Subcutaneous adipose tissue (tissue), 4 donors: Measurements from ENCODE around the gene AGER. TPM values are rescaled to one million over a fixed set of nuclear protein-coding genes. Genes with fewer than 3 reads are reported as not detected.

ENCODE experiments used
- total RNA-seq, 4 donors: library from RNA; depleted of rRNA; stranded (reverse); fragments of >200 nt; gene quantifications; one replicate each; pipeline ENCODE4 v1.1.0, GENCODE V29; 2016
- TF ChIP-seq, protein P1 (sequence below): fragments of 450-650 bp; IDR thresholded peaks from one replicate; pipeline ENCODE4 v1.5.1; 2016; ENCODE audit warnings: low read depth, mild to moderate bottlenecking, control low read depth, antibody characterized with exemption, moderate library complexity

Gene AGER
- total RNA-seq, 4 donors from 2014 or later, result 2.4 to 5.5 (median 2.8) TPM

DNA sequence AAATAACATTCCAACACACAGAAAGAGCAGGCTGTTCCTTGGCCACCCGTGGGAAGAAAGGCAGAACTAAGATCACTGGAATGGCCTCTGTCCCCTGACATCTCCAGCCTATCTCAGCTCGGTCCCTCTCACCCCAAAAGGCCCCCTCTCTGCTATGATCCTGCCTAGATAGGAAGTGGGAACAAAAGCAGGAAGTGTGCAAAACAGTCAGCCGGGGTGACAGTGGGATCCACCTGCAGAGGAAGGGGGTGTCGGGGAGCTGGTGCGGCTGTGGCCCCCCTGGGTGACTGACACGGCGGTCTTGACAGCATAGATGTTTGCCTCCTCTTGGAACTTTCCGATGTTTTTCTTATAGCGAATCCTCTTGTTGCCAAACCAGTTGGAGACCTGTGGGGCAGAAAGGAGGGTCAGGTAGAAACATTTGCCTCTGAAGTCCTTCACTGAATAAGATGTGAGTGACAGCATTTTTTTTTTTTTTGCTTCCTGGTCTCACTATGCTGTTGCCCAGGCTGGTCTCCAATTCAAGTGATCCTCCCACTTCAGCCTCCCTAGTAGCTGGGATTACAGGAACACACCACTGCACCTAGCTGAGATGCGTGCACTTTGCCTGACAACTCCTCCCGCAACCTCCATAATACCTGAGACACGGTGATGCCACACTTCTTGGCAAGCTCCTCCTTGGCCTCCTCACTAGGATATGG is 3.1 kb upstream of the AGER start:
- TF ChIP-seq, protein P1, sequence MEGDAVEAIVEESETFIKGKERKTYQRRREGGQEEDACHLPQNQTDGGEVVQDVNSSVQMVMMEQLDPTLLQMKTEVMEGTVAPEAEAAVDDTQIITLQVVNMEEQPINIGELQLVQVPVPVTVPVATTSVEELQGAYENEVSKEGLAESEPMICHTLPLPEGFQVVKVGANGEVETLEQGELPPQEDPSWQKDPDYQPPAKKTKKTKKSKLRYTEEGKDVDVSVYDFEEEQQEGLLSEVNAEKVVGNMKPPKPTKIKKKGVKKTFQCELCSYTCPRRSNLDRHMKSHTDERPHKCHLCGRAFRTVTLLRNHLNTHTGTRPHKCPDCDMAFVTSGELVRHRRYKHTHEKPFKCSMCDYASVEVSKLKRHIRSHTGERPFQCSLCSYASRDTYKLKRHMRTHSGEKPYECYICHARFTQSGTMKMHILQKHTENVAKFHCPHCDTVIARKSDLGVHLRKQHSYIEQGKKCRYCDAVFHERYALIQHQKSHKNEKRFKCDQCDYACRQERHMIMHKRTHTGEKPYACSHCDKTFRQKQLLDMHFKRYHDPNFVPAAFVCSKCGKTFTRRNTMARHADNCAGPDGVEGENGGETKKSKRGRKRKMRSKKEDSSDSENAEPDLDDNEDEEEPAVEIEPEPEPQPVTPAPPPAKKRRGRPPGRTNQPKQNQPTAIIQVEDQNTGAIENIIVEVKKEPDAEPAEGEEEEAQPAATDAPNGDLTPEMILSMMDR, result no peak

DNA sequence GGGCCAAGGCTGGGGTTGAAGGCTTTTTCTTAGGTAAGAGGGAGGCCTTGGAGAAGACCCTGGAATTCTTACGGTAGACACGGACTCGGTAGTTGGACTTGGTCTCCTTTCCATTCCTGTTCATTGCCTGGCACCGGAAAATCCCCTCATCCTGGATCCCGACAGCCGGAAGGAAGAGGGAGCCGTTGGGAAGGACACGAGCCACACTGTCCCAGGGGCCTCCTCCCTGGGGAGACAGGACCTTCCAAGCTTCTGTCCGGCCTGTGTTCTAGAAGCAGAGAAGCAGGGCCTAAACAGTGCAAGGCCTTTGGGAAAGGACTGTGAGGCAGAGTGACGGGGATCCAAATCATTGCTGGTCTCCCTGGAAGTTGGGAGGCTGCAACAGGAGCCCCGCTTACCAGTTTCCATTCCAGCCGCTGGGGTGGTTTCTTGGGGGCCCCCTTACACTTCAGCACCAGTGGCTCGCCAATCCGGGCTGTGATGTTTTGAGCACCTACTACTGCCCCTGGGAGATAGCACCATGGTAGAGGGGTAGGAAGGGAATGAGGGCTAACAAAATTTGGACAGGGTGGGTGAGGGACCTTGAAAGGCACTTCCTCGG is 470 bp downstream of the AGER start:
- TF ChIP-seq, protein P1, result no peak

DNA sequence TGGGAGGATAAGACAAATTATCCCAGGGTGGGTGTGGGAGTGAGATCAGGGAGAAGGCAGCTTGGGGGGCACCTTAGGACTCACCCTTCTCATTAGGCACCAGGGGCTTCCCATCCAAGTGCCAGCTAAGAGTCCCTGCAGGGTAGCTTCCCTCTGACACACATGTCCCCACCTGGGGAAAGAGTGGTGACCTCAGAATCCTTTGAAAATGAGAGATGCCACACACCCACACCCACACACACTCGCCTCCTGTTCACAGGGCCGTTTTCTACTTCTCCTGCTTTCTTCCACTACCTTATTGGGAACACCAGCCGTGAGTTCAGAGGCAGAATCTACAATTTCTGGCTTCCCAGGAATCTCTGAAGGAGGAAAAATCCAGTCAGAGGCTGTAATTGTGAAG is 1.0 kb downstream of the AGER start:
- TF ChIP-seq, protein P1, result no peak

DNA sequence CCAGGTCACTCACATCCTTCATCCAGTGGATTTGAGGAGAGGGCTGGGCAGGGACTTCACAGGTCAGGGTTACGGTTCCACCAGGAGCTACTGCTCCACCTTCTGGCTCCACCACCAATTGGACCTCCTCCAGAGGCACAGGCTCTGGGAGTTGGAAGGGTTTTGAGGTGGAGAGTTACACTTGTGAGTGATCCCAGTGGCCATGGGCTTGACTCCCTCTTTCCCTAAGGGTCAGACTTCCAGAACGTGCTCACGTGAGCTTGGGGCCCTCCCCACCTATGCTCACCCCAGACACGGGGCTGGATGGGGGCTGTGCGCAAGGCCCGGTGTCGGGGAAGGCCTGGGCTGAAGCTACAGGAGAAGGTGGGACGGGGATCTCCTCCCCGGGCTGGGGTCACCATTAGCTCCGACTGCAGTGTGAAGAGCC is 1.5 kb downstream of the AGER start:
- TF ChIP-seq, protein P1, result no peak

DNA sequence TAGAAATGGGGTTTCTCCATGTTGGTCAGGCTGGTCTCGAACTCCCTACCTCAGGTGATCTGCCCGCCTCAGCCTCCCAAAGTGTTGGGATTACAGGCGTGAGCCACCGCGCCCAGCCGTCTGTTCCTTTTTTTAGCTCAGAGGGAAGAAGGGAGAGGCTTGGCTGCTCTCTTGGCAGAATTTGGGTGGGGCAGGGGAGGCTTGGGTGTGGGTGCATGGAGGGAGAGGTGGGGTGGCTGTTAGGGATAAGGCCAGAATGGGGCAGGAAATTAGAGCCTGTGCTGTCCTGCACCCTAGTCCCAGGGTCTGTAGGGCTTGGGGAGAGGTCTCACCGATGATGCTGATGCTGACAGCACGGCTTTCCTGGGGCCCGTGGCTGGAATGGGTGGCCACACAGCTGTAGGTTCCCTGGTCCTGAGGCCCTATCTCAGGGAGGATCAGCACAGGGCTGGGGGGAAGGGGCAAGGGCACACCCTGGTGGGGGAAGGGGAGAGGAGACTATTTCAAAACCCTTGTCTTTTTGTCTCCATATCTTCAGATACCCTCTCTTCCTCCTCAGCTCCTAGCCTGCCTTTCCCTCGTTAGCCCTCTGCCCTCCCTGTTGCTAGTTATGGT is 2.0 kb downstream of the AGER start:
- TF ChIP-seq, protein P1, result no peak

DNA sequence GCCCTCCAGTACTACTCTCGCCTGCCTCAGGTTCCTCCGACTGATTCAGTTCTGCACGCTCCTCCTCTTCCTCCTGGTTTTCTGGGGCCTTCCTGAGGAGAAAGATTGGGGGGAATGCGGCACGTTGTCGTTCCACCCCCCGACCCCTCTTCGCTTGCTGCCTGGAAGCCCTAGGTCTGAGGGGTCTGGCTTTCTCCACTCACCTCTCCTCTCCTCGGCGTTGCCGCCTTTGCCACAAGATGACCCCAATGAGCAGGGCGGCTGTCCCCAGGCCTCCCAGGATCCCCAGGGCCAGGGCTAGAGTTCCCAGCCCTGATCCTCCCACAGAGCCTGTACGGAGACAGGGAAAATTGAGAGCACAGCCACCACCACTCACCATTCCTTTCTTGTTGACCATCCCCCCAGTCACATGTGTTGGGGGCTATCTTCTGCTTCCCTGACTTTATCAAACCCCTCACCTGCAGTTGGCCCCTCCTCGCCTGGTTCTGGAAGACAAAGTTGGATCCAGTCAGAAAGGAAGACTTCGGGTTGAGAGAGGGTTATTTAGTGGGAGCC is 2.8 kb downstream of the AGER start:
- TF ChIP-seq, protein P1, result no peak

DNA sequence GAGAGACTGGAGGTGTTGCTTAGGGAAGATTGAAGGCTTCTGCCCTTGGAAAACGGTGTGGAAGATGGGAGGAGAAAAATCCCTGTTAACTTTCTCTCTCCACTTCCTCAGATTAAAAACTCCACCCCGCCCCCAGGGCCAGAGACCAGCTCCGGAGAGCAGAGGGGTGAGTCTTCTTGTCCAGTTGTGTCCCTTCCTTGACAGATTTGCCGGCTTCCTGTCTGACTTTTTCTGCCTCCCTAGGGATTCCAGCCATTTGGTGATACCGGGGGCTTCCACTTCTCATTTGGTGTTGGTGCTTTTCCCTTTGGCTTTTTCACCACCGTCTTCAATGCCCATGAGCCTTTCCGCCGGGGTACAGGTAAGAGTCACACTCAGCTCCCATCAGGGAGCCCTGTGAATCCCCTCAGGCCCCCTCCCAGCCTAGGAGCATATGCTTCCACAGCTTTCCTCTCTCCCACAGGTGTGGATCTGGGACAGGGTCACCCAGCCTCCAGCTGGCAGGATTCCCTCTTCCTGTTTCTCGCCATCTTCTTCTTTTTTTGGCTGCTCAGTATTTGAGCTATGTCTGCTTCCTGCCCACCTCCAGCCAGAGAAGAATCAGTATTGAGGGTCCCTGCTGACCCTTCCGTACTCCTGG is 4.2 kb downstream of the AGER start:
- TF ChIP-seq, protein P1, result no peak
